ENCODE data around the gene SHBG.

Gene SHBG

DNA sequence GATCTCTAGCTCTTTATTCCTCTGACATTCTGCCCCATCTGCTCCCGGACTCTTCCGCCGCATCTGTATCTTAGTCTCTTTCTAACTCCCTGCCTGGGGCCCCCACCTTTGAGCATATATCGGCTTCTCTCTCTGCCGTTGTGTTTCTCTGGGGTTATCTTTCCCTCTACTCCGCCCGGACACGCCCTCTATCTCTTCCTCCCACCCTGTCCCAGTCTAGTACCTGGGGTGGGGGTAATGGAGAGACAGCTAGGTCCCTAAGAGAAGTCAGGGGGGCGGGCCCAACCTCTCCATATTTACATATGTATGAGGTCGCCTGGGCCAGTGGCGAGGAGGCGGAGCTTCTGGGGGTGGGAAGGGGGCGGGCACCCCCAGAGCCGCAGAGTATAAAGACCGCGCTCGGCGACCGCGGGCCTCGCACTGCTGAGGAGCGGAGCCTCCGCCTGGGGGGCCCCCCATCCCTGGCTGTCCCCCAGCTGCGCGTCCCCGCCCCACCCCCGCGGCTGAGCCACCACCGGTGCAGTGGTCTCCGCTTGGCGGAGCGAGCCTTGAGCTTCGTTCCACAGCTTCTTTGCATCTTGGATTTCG lies 20.7 kb downstream of the SHBG start, which contains the start of gene ATP1B2:
ATP1B2 (plus strand) TSS at position 418 of the 588 bp plus-strand sequence. CDS start 593 bp downstream, outside the sequence.
- TF ChIP-seq, protein P1, sequence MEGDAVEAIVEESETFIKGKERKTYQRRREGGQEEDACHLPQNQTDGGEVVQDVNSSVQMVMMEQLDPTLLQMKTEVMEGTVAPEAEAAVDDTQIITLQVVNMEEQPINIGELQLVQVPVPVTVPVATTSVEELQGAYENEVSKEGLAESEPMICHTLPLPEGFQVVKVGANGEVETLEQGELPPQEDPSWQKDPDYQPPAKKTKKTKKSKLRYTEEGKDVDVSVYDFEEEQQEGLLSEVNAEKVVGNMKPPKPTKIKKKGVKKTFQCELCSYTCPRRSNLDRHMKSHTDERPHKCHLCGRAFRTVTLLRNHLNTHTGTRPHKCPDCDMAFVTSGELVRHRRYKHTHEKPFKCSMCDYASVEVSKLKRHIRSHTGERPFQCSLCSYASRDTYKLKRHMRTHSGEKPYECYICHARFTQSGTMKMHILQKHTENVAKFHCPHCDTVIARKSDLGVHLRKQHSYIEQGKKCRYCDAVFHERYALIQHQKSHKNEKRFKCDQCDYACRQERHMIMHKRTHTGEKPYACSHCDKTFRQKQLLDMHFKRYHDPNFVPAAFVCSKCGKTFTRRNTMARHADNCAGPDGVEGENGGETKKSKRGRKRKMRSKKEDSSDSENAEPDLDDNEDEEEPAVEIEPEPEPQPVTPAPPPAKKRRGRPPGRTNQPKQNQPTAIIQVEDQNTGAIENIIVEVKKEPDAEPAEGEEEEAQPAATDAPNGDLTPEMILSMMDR (IDR thresholded peaks at IDR 0.05; ENCODE audit: low read depth, low read length, missing control alignments), result no peak
- H3K4me3 ChIP-seq (replicated peaks; ENCODE audit: low read depth, low read length), result peak within 1 kb of the TSS; percentile 19
- DNase-seq (ENCODE audit: extremely low read depth, low read depth), result no peak

DNA sequence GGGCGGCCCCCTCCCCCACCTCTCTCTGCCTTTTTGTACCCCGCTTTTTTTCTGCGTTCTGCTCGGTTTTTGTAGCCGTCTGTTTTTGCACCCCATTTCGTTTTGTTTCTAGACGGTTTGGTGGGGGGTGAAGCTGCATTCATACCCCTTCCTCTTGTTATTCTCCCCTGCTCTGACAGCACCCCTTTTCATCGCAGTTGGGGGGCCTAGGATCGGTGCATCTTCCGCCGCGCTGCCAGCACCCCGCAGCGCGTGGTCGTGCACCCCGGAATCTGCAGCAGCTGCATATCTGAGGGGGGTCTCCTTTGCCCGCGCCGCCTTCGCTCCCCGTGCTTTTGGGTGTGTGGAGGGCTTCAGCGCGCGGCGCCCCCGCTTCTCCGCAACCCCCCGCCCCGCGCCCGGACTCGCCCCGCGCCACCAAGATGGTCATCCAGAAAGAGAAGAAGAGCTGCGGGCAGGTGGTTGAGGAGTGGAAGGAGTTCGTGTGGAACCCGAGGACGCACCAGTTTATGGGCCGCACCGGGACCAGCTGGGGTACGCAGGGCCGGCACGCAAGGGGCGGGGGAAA lies 21.2 kb downstream of the SHBG start:
- no peak for DNase-seq (ENCODE audit: extremely low read depth, low read depth)
- peak overlapping the region; percentile 9 for H3K4me3 ChIP-seq (replicated peaks; ENCODE audit: low read depth, low read length)
- TF ChIP-seq, protein P1 (IDR thresholded peaks at IDR 0.05; ENCODE audit: low read depth, low read length, missing control alignments), result no peak

DNA sequence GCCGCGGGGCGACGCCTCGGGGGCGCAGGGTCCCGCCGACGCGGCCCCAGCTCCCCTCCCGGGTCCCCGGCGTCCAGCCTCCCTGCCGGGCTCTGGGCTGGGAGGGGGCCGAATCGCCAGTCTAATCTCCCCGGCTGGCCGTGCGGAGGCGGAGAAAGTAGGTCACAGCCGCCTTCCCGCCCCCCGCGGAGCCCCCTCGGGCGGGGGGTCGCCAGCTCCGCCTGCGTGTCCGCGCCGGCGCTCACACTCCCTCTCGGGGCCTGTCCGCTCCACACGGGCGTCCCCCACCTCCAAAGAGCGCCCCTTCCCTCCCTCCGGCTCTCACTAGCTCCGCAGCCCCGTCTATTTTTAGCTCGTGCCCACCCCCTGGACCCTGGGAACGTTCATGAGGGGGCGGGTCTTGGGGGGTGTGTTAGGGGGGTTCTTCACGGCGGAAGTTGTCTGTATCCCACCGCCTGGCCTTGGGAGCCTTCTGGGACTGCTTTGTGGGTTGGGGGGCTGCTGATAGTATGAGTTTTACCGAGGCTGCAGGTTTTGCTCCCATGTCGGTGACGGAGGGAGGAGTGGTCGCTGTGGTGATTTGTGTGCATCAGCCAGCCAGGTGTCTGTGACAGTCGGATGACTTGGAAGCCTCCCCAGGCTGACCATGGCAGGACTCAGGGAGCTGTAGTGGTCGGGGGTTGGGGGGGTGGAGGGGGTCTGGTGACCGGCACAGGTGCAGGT lies 21.9 kb downstream of the SHBG start:
- peak overlapping the region; percentile 9; the same call in 1 of the 2 replicates for H3K4me3 ChIP-seq (replicated peaks; ENCODE audit: low read depth, low read length)
- TF ChIP-seq, protein P1 (IDR thresholded peaks at IDR 0.05; ENCODE audit: low read depth, low read length, missing control alignments), result no peak
- DNase-seq (ENCODE audit: extremely low read depth, low read depth), result no peak

DNA sequence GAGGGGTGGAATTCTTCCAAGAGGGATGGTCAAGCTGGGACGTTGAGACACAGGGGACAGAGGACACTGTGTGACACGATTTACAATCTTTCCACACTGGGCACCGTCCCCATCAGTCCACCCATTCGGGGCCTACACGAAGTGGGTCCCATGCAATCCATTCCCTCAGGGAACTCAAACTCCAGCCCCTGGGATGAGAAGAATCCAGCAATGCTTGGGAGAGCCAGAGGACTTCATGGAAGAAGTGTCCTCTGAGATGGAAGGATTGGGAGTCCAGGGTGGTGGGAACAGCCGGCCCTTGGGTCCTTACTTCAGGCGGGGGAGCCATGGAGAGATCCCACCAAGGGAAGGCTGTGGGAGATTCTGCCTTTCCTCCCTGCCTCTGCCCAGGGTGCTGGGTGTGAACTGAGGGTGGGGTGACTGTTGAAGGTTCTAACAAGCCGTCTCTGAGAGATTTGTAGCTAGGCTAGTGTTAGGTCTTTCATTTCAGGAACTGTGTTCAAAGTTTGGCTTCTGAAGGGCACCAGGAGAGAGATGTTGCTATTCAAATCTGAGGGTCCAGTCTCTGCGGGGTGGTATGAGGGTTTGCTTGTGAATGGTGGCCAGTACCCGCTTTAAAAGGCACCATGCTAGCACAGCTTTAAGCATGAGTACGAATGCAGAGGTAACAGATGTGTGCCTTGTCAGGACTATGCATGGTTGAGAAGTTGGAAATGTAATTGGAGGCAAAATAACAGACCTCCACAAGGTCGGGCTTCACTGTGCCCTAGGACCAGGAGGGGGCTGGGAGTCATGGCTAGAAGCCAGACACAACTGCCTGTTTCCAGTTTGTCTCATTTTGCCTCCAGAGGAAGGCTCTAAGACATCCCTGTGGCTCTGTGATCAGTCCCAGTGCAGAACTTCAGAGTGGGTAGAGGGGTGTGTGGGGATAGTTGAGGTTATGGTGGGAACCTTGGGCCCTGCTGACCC lies 22.7 kb downstream of the SHBG start:
- TF ChIP-seq, protein P1 (IDR thresholded peaks at IDR 0.05; ENCODE audit: low read depth, low read length, missing control alignments), result no peak
- H3K4me3 ChIP-seq (replicated peaks; ENCODE audit: low read depth, low read length), result no peak overlapping the region
- DNase-seq (ENCODE audit: extremely low read depth, low read depth), result no peak

DNA sequence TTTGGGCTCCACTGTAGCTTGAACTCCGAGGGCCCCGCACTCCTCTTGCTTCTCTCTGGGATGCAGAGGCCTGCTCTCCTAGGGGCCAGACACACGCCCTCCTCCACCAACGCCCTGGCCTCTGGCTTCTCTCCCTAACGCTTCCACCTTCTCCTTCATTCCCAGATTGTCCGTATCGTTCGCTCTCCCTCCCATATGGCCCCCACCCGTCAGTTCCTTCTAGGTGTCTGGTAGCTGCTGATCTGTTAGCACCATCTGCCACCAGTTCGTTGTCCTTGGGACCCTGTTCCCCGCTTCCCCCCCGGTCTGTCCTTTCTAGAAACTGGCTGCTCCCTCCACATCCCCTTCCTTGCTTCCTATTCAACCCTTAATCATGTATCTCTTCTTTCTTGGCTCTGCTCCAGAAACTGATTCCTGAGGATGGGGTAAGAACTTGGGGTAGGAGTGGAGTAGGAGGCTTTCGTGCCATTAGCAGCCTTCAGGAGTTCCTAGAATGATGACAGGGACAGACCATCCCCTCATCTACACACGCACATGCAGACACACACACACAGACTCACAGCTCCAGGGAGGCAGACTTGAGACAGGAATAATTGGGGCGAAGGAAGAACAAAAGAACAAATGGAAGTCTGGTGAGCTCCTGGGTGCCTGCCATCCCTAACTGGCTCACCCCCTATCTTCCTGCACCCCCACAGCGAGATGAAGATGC lies 25.1 kb downstream of the SHBG start:
- DNase-seq (ENCODE audit: extremely low read depth, low read depth), result no peak
- H3K4me3 ChIP-seq (replicated peaks; ENCODE audit: low read depth, low read length), result no peak overlapping the region
- TF ChIP-seq, protein P1 (IDR thresholded peaks at IDR 0.05; ENCODE audit: low read depth, low read length, missing control alignments), result no peak

DNA sequence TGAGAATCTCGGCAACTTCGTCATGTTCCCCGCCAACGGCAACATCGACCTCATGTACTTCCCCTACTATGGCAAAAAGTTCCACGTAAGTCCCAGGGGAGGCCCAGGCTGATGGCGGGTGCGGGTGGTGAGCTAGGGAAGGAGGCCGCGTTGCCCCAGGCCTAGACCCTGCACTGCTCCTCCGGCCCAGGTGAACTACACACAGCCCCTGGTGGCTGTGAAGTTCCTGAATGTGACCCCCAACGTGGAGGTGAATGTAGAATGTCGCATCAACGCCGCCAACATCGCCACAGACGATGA lies 25.6 kb downstream of the SHBG start:
- TF ChIP-seq, protein P1 (IDR thresholded peaks at IDR 0.05; ENCODE audit: low read depth, low read length, missing control alignments), result no peak
- no peak overlapping the region for H3K4me3 ChIP-seq (replicated peaks; ENCODE audit: low read depth, low read length)
- no peak for DNase-seq (ENCODE audit: extremely low read depth, low read depth)

All from HFF-Myc (cell line).